PC-9 (cell line): Measurements from ENCODE around the gene RUBCN. TPM values are rescaled to one million over a fixed set of nuclear protein-coding genes. Genes with fewer than 3 reads are reported as not detected.
A peak's percentile ranks its signal among the peaks of the same experiment; 100 is the strongest.

Source experiments
- BruUV-seq: library from RNA; stranded (reverse); fragments of 400-500 nt; replicated peaks from 2 replicates; lab custom pipeline; 2021; lab: Mats Ljungman, UMichigan
- CTCF ChIA-PET: fragments of 300-600 bp; sonication (Branson Sonifier 250); formaldehyde crosslinking; loops from one replicate; lab custom pipeline; 2022; ENCODE audit warnings: antibody characterized with exemption; lab: Charles Lee
- POLR2A ChIA-PET: fragments of 300-600 bp; sonication (Branson Sonifier 250); formaldehyde crosslinking; loops from one replicate; lab custom pipeline; 2022; ENCODE audit warnings: antibody characterized with exemption; ENCODE audit not compliant: unreplicated experiment; lab: Charles Lee
- DNase-seq, 2 experiments: peaks; one replicate each; pipeline versions ENCODE4 v3.0.0 to v3.0.0-alpha.2; 2015 to 2022; ENCODE audit warnings: mixed read lengths in 1 of 2
- H2AFZ ChIP-seq: fragments of 200-600 bp; sonication (generic); 2 replicates; pipeline ENCODE4 v1.8.1; 2017; ENCODE audit warnings: antibody characterized with exemption
- H3F3A ChIP-seq: fragments of 200-600 bp; sonication (generic); 2 replicates; pipeline ENCODE4 v1.8.1; 2017; ENCODE audit warnings: antibody characterized with exemption, mild to moderate bottlenecking, low read depth; ENCODE audit not compliant: insufficient read depth
- H3K27ac ChIP-seq: fragments of 200-600 bp; sonication (generic); 2 replicates; pipeline ENCODE4 v1.6.1; 2016; ENCODE audit warnings: mixed run types
- H3K27me3 ChIP-seq: fragments of 200-600 bp; sonication (generic); 2 replicates; pipeline ENCODE4 v1.6.1; 2016; ENCODE audit warnings: low read depth, mixed run types; ENCODE audit not compliant: insufficient read depth
- H3K36me3 ChIP-seq: fragments of 200-600 bp; sonication (generic); 2 replicates; pipeline ENCODE4 v1.6.1; 2016; ENCODE audit warnings: low read depth, mixed run types
- H3K4me1 ChIP-seq: fragments of 200-600 bp; sonication (generic); replicated peaks from 2 replicates; pipeline ENCODE4 v1.6.1; 2016; ENCODE audit warnings: mixed run types; ENCODE audit not compliant: insufficient read depth
- H3K4me2 ChIP-seq: fragments of 200-600 bp; sonication (generic); 2 replicates; pipeline ENCODE4 v1.6.1; 2017; ENCODE audit warnings: mixed run types
- H3K4me3 ChIP-seq: fragments of 200-600 bp; sonication (generic); 2 replicates; pipeline ENCODE4 v1.6.1; 2016; ENCODE audit warnings: mixed run types
- H3K79me2 ChIP-seq: fragments of 200-600 bp; sonication (generic); 2 replicates; pipeline ENCODE4 v1.6.1; 2017; ENCODE audit warnings: low read depth, mixed run types
- H3K9me2 ChIP-seq: fragments of 200-600 bp; sonication (generic); 2 replicates; pipeline ENCODE4 v1.8.1; 2017; ENCODE audit warnings: mild to moderate bottlenecking; ENCODE audit not compliant: insufficient read depth
- H3K9me3 ChIP-seq: fragments of 200-600 bp; sonication (generic); 2 replicates; pipeline ENCODE4 v1.8.1; 2016; ENCODE audit warnings: low read depth; ENCODE audit not compliant: insufficient read depth
- H4K20me1 ChIP-seq: fragments of 200-600 bp; sonication (generic); 2 replicates; pipeline ENCODE4 v1.8.1; 2017; ENCODE audit not compliant: insufficient read depth
- EZH2 ChIP-seq: fragments of 200-600 bp; sonication (generic); IDR thresholded peaks from 2 replicates; pipeline ENCODE4 v1.8.0; 2017; ENCODE audit warnings: antibody characterized with exemption, low read depth
- intact Hi-C: fragments of 100-400 bp; cut with micrococcal nuclease; formaldehyde crosslinking; loops from one replicate; pipeline ENCODE4 v1.10.0; 2022; ENCODE audit not compliant: unreplicated experiment
- total RNA-seq: library from RNA; stranded (reverse); gene quantifications from 2 replicates; pipeline ENCODE4 v1.2.3, GENCODE V29; 2021
- TF ChIP-seq, protein P1 (sequence below): fragments of 200-600 bp; sonication (generic); conservative IDR thresholded peaks from 2 replicates; pipeline ENCODE4 v1.6.1; 2017; ENCODE audit warnings: mixed run types, antibody characterized with exemption, mild to moderate bottlenecking, moderate library complexity

The RUBCN gene
- total RNA-seq, 1 experiment from 2014 or later, result 34.2 TPM

DNA sequence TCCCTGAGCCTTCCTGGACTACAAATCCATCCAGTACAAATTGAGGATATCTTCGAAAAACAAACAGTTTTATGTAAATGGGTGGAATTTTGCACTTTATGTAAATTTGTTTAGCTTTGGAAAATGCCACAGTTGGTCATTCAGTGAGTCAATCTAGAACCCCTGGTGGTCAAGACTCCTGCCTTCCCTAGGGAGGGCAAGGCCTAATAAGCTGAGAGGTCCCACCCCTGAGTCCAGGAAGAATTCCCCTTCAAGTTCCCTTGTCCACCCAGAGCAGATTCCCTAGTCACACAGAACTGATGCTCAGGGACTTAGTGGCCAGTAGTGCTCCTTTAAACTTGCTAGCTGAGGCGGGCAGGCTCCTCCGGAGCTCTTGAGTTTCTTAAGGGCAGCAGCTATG lies 6.1 kb upstream of the RUBCN start:
- intact Hi-C loops, result no loop called here
- no peak overlapping the region for H3K27ac ChIP-seq
- H3K4me3 ChIP-seq, result no peak overlapping the region
- no peaks in the 10 kb centered on the region for H3K79me2 ChIP-seq
- H3K36me3 ChIP-seq, result no peaks in the 10 kb centered on the region
- TF ChIP-seq EZH2, result no peak
- TF ChIP-seq, protein P1, sequence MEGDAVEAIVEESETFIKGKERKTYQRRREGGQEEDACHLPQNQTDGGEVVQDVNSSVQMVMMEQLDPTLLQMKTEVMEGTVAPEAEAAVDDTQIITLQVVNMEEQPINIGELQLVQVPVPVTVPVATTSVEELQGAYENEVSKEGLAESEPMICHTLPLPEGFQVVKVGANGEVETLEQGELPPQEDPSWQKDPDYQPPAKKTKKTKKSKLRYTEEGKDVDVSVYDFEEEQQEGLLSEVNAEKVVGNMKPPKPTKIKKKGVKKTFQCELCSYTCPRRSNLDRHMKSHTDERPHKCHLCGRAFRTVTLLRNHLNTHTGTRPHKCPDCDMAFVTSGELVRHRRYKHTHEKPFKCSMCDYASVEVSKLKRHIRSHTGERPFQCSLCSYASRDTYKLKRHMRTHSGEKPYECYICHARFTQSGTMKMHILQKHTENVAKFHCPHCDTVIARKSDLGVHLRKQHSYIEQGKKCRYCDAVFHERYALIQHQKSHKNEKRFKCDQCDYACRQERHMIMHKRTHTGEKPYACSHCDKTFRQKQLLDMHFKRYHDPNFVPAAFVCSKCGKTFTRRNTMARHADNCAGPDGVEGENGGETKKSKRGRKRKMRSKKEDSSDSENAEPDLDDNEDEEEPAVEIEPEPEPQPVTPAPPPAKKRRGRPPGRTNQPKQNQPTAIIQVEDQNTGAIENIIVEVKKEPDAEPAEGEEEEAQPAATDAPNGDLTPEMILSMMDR, result no peak
- H3K9me2 ChIP-seq, result no peaks in the 10 kb centered on the region
- ChIA-PET CTCF (interaction anchor here (0.6 kb wide), 1 partner anchor 239 kb away, joined by 4 read pairs; no protein-coding TSS in a partner anchor), POLR2A (no interaction called here)
- no peak for DNase-seq
- peaks cover 11% of the 10 kb centered on the region for H3F3A ChIP-seq
- H3K4me2 ChIP-seq, result no peak overlapping the region
- peaks cover 7% of the 10 kb centered on the region; the same call in 1 of the 2 replicates for H3K4me1 ChIP-seq
- no peaks in the 10 kb centered on the region for H4K20me1 ChIP-seq
- H2AFZ ChIP-seq, result no peak overlapping the region
- no peaks in the 10 kb centered on the region for H3K9me3 ChIP-seq
- no TSS peak for BruUV-seq
- no peaks in the 10 kb centered on the region for H3K27me3 ChIP-seq

DNA sequence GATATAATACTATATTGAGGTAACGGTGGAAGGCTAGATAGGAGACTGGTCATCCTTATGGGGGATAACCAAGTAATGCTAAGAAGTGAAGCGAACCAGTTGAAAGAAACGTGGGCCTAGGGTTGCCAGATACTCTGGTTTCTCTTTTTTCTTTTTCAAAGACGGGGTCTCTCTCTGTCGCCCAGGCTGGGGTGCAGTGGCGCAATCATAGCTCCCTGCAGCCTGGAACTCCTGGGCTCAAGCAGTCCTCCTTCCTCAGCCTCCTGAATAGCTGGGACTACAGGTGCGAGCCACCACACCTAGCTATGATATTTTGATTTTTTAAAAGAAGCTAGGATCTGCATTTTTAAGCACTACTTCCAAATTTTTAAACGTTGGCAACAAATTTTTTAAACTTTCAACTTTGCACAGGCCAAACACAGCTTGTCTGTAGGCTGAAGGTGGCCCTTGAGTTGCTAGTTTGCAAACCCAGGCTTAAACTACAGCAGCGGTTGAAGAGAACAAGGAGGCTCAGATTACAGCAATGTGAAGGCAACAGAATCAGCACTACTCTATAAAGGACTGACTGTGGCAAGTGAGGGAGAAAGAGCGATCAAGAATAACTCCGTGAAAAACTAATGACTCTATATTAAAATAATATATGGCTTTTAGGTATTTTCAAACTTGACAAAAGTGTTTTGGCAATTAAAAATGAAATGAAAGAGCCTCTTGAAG lies 1.2 kb upstream of the RUBCN start:
- intact Hi-C loops, result loop anchor here (1.0 kb wide), 1 partner anchor 11 kb away; the partner anchor contains the start of gene FYTTD1
- Histone ChIP-seq H3K79me2 (peaks cover 20% of the 10 kb centered on the region), H3F3A (peaks cover 13% of the 10 kb centered on the region), H3K4me3 (peak overlapping the region; percentile 73), H3K36me3 (no peaks in the 10 kb centered on the region), H3K4me1 (peaks cover 22% of the 10 kb centered on the region), H3K27ac (peak overlapping the region; percentile 79), H3K9me3 (no peaks in the 10 kb centered on the region), H3K9me2 (no peaks in the 10 kb centered on the region), H3K4me2 (peak overlapping the region; percentile 86), H3K27me3 (no peaks in the 10 kb centered on the region), H4K20me1 (no peaks in the 10 kb centered on the region), H2AFZ (peak overlapping the region; percentile 94; the same call in 1 of the 2 replicates)
- no TSS peak for BruUV-seq
- no peak for DNase-seq
- no peak for TF ChIP-seq EZH2
- TF ChIP-seq, protein P1, result no peak
- CTCF ChIA-PET, result no interaction called here
- POLR2A ChIA-PET, result interaction anchor here (0.7 kb wide), 1 partner anchor 801 kb away, joined by 3 read pairs; no protein-coding TSS in a partner anchor

DNA sequence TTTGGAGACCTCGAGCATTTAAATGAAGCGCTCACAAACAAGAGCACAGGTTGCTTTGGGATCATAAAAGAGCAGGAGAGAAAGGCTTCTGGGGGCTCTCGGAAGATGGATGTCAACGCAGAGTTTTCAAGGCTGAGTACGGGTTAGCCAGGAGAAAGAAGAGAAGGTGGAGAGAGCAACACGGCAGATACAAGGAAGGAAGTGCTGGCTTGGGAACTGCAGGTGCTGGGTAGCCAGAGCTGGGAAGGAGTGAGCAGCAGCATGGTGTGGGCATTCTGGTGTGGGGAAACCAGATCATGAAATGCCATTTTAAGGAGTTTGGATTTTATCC lies 580 bp upstream of the RUBCN start:
- H2AFZ ChIP-seq, result peak overlapping the region; percentile 94
- peak overlapping the region; percentile 86 for H3K4me2 ChIP-seq
- TSS peak; percentile 92 for BruUV-seq
- peaks cover 22% of the 10 kb centered on the region for H3K4me1 ChIP-seq
- no peaks in the 10 kb centered on the region for H3K9me2 ChIP-seq
- H3K9me3 ChIP-seq, result no peaks in the 10 kb centered on the region
- H3K27ac ChIP-seq, result peak overlapping the region; percentile 79
- intact Hi-C loops, result loop anchor here (1.0 kb wide), 1 partner anchor 12 kb away; the partner anchor contains the start of gene FYTTD1
- POLR2A ChIA-PET, result no interaction called here
- no peaks in the 10 kb centered on the region for H3K27me3 ChIP-seq
- no peaks in the 10 kb centered on the region for H4K20me1 ChIP-seq
- peaks cover 13% of the 10 kb centered on the region for H3F3A ChIP-seq
- peak overlapping the region; percentile 73 for H3K4me3 ChIP-seq
- CTCF ChIA-PET, result interaction anchor here (0.6 kb wide), 1 partner anchor 950 kb away, joined by 4 read pairs; no protein-coding TSS in a partner anchor
- peaks cover 20% of the 10 kb centered on the region for H3K79me2 ChIP-seq
- DNase-seq, result no peak
- H3K36me3 ChIP-seq, result no peaks in the 10 kb centered on the region
- TF ChIP-seq, protein P1, result no peak
- TF ChIP-seq EZH2, result no peak
